K562 (cell line): ENCODE results near the gene DSCAM. TPM values are rescaled to one million over a fixed set of nuclear protein-coding genes. Genes with fewer than 3 reads are reported as not detected.

ENCODE experiments used
- ATAC-seq: fragments of 200-7000 bp; cut with Tn5 transposase; 3 replicates; pipeline ENCODE4 v1.9.1; 2020; ENCODE audit warnings: moderate library complexity
- BruUV-seq: library from RNA; stranded (reverse); fragments of 400-500 nt; replicated peaks from 2 replicates; lab custom pipeline; 2021; lab: Mats Ljungman, UMichigan
- CTCF ChIA-PET: fragments of 300-600 bp; formaldehyde crosslinking; extraction: SDS; loops from one replicate; lab custom pipeline; 2021; ENCODE audit warnings: low intra/inter-chr PET ratio; lab: Yijun Ruan, JAX
- POLR2A ChIA-PET: fragments of 300-600, 350-650 bp; sonication (Branson Sonifier 250); formaldehyde crosslinking; extraction: SDS; loops from one replicate; lab custom pipeline; 2021; ENCODE audit warnings: antibody characterized with exemption, inconsistent platforms; lab: Yijun Ruan, JAX
- DNase-seq, 4 experiments: peaks; one replicate each; pipeline versions ENCODE4 v3.0.0 to v3.0.0-alpha.2; 2011 to 2018; ENCODE audit warnings: low spot score in 3 of 4, mixed read lengths in 3 of 4; ENCODE audit errors: extremely low read depth in 1 of 4
- FAIRE-seq: peaks from 2 replicates; lab custom pipeline; 2011; peaks lifted over from hg19 to GRCh38; lab: Jason Lieb, UNC
- H2AFZ ChIP-seq: 2 replicates; pipeline ENCODE4 v1.6.0; 2011; ENCODE audit warnings: low read depth, low read length, control low read depth, inconsistent platforms
- H3K27ac ChIP-seq: fragments of 200-600 bp; 3 replicates; pipeline ENCODE4 v1.8.0; 2011; ENCODE audit warnings: low read depth, mild to moderate bottlenecking, control low read depth, inconsistent platforms, low read length, moderate library complexity, mixed read lengths; ENCODE audit errors: extremely low read depth
- H3K27me3 ChIP-seq, 2 experiments: fragments of 300-600 bp in 1 of 2; 2 replicates in 1 of 2; 3 replicates in 1 of 2; pipeline versions ENCODE4 v1.6.0 to v1.8.0; 2011; ENCODE audit warnings: inconsistent platforms in 2 of 2, low read length in 2 of 2, mild to moderate bottlenecking in 1 of 2, mixed read lengths in 1 of 2, moderate library complexity in 1 of 2; ENCODE audit not compliant: control insufficient read depth in 2 of 2, insufficient read depth in 2 of 2
- H3K36me3 ChIP-seq: fragments of 300-600 bp; 3 replicates; pipeline ENCODE4 v1.8.0; 2011; ENCODE audit warnings: mild to moderate bottlenecking, low read length, inconsistent platforms; ENCODE audit not compliant: control insufficient read depth, insufficient read depth
- H3K4me1 ChIP-seq, 2 experiments: fragments of 200-600 bp in 1 of 2; replicated peaks in 1 of 2; 2 replicates in 1 of 2; 3 replicates in 1 of 2; pipeline versions ENCODE4 v1.5.1 to v1.8.0; 2011; ENCODE audit warnings: inconsistent platforms in 2 of 2, low read length in 2 of 2, mild to moderate bottlenecking in 1 of 2, mixed read lengths in 1 of 2, moderate library complexity in 1 of 2; ENCODE audit not compliant: control insufficient read depth in 2 of 2, insufficient read depth in 2 of 2
- H3K4me2 ChIP-seq: 2 replicates; pipeline ENCODE4 v1.6.1; 2011; ENCODE audit warnings: low read length, control low read depth, inconsistent platforms, mixed read lengths; ENCODE audit not compliant: insufficient read depth
- H3K4me3 ChIP-seq: fragments of 200-600 bp; sonication (generic), shearing (Covaris generic); 2 replicates; pipeline ENCODE4 v1.5.1; 2016; ENCODE audit warnings: control low read depth, inconsistent platforms
- H3K79me2 ChIP-seq: fragments of 200-600 bp; 3 replicates; pipeline ENCODE4 v1.8.0; 2011; ENCODE audit warnings: low read length, inconsistent platforms; ENCODE audit not compliant: control insufficient read depth, insufficient read depth
- H3K9ac ChIP-seq, 2 experiments: 2 replicates each; pipeline versions ENCODE4 v1.6.0 to v1.6.1; 2011; ENCODE audit warnings: low read depth in 2 of 2, low read length in 2 of 2, control low read depth in 1 of 2, inconsistent platforms in 1 of 2, mild to moderate bottlenecking in 1 of 2, mixed read lengths in 1 of 2; ENCODE audit not compliant: insufficient read depth in 1 of 2
- H3K9me1 ChIP-seq: one replicate; pipeline ENCODE4 v1.6.0; 2011; ENCODE audit warnings: inconsistent platforms, mild to moderate bottlenecking, low read length, moderate library complexity; ENCODE audit not compliant: control insufficient read depth, insufficient read depth
- H3K9me3 ChIP-seq: replicated peaks from 2 replicates; pipeline ENCODE4 v1.5.1; 2011; ENCODE audit warnings: low read depth, low read length, inconsistent platforms; ENCODE audit not compliant: control insufficient read depth, insufficient read depth
- H4K20me1 ChIP-seq: replicated peaks from 2 replicates; pipeline ENCODE4 v1.6.1; 2011; ENCODE audit warnings: low read length, inconsistent platforms, mixed read lengths; ENCODE audit not compliant: control insufficient read depth, insufficient read depth
- CHCHD3 ChIP-seq: fragments of 250-450 bp; sonication (Bioruptor Pico); IDR thresholded peaks from 2 replicates; pipeline ENCODE4 v2.1.2; 2022; ENCODE audit warnings: mild to moderate bottlenecking
- E2F3 ChIP-seq: fragments of 250-450 bp; sonication (Bioruptor Pico); IDR thresholded peaks from 2 replicates; pipeline ENCODE4 v1.4.0; 2020; ENCODE audit warnings: mild to moderate bottlenecking
- E2F8 ChIP-seq: fragments of 450-650 bp; IDR thresholded peaks from 2 replicates; pipeline ENCODE4 v1.7.1; 2018; ENCODE audit warnings: mild to moderate bottlenecking, low read depth; ENCODE audit not compliant: partially characterized antibody
- FOSL1 ChIP-seq: fragments of 200-800 bp; sonication (Bioruptor generic); conservative IDR thresholded peaks from 2 replicates; pipeline ENCODE4 v1.6.1; 2016; ENCODE audit warnings: missing genetic modification characterization, missing compliant biosample characterization
- FOXJ3 ChIP-seq: sonication (generic); formaldehyde crosslinking; IDR thresholded peaks from 2 replicates; pipeline ENCODE4 v1.4.0; 2020; ENCODE audit warnings: mild to moderate bottlenecking, missing genetic modification reagents
- KAT7 ChIP-seq: sonication (generic); formaldehyde crosslinking; IDR thresholded peaks from 2 replicates; pipeline ENCODE4 v1.8.0; 2022; ENCODE audit warnings: missing genetic modification reagents, mild to moderate bottlenecking, borderline replicate concordance
- LARP7 ChIP-seq: fragments of 450-650 bp; IDR thresholded peaks from 2 replicates; pipeline ENCODE4 v1.6.1; 2016
- MEF2D ChIP-seq: conservative IDR thresholded peaks from 2 replicates; pipeline ENCODE4 v1.6.1; 2016; ENCODE audit warnings: low read depth, missing genetic modification characterization, missing compliant biosample characterization
- NFXL1 ChIP-seq: fragments of 450-650 bp; formaldehyde crosslinking; IDR thresholded peaks from 2 replicates; pipeline ENCODE4 v1.4.0; 2021; ENCODE audit warnings: mild to moderate bottlenecking
- POLR2H ChIP-seq: IDR thresholded peaks from 2 replicates; pipeline ENCODE4 v1.6.1; 2016; ENCODE audit warnings: missing genetic modification characterization, low read depth, mild to moderate bottlenecking, control low read depth, missing compliant biosample characterization, moderate library complexity
- SETDB1 ChIP-seq: IDR thresholded peaks from one replicate; pipeline ENCODE4 v1.6.1; 2012; ENCODE audit warnings: low read length, control low read depth, inconsistent platforms
- ZNF197 ChIP-seq: fragments of 200-800 bp; sonication (Bioruptor generic); IDR thresholded peaks from 2 replicates; pipeline ENCODE4 v1.6.1; 2016; ENCODE audit warnings: low read depth, missing genetic modification characterization, missing compliant biosample characterization
- ZNF644 ChIP-seq: fragments of 200-800 bp; sonication (Bioruptor generic); IDR thresholded peaks from 2 replicates; pipeline ENCODE4 v1.6.1; 2016; ENCODE audit warnings: low read depth, missing genetic modification characterization, missing compliant biosample characterization
- ZSCAN32 ChIP-seq: fragments of 450-650 bp; formaldehyde crosslinking; IDR thresholded peaks from 2 replicates; pipeline ENCODE4 v1.4.0; 2020; ENCODE audit warnings: mild to moderate bottlenecking, moderate library complexity
- WGBS: fragments of 100-300 bp; shearing (Covaris generic); methylation state at CpG from one replicate; pipeline ENCODE4 v1.1.6; 2016; ENCODE audit warnings: low coverage, mixed read lengths; ENCODE audit not compliant: insufficient coverage; ENCODE audit errors: missing lambda C conversion rate; 5-methylcytosine and 5-hydroxymethylcytosine counted together
- in situ Hi-C: fragments of 300-500 bp; cut with MboI; formaldehyde crosslinking; loops from 4 replicates; pipeline ENCODE4 v1.15.0; 2018; ENCODE audit warnings: inconsistent platforms, mixed read lengths
- intact Hi-C: fragments of 100-400 bp; cut with micrococcal nuclease; formaldehyde crosslinking; loops from 2 replicates; pipeline ENCODE4 v1.14.2; 2022
- polyA plus RNA-seq, 8 experiments: library from polyadenylated mRNA; depleted of rRNA in 4 of 8; stranded (reverse) in 5 of 8; unstranded in 3 of 8; fragments of >200 nt; fragmentation: Nextera tagmentation in 2 of 8; fragmentation: Illumina TruSeq in 1 of 8; extraction: Ambion mirVana in 2 of 8; extraction: Trizol in 1 of 8; gene quantifications; 2 replicates each; pipeline versions ENCODE4 v1.2.1 to v1.2.3, GENCODE V29; 2011 to 2014; ENCODE audit warnings: inconsistent platforms in 1 of 8, missing spikeins in 1 of 8
- total RNA-seq, 7 experiments: library from RNA; depleted of rRNA in 6 of 7; stranded (reverse); fragments of >200 nt in 6 of 7; fragmentation: Illumina TruSeq in 2 of 7; extraction: Trizol in 2 of 7; gene quantifications; 2 replicates each; pipeline versions ENCODE4 v1.2.1 to v1.2.3, GENCODE V29; 2011 to 2021; ENCODE audit warnings: low replicate concordance in 1 of 7
- TF ChIP-seq, protein P1 (sequence below): sonication (generic); formaldehyde crosslinking; IDR thresholded peaks from 2 replicates; pipeline ENCODE4 v1.8.1; 2023; ENCODE audit warnings: mild to moderate bottlenecking, missing genetic modification reagents, moderate library complexity

Gene DSCAM
- total and polyA plus RNA-seq, 9 of the 15 experiments (the other 6 are each of a cell fraction or from before 2014, with no cell fraction given) = not detected

GRCh38 chr21:40757366-40757765 is 89.6 kb downstream of the DSCAM start:
- Histone ChIP-seq H3K9me1 (no peaks in the 10 kb centered on the region), H3K4me1 (no peaks in the 10 kb centered on the region), H3K79me2 (no peaks in the 10 kb centered on the region), H3K27me3 (no peaks in the 10 kb centered on the region), H3K4me2 (no peak overlapping the region), H4K20me1 (no peaks in the 10 kb centered on the region), H3K9ac (no peak overlapping the region), H3K36me3 (no peaks in the 10 kb centered on the region), H3K4me3 (no peak overlapping the region), H2AFZ (no peak overlapping the region), H3K9me3 (no peaks in the 10 kb centered on the region; the same call in 1 of the 2 replicates), H3K27ac (no peak overlapping the region)
- FAIRE-seq (no peak), DNase-seq (no peak), ATAC-seq (no peak)
- intact Hi-C loops (no loop called here), in situ Hi-C loops (no loop called here)
- POLR2A ChIA-PET = no interaction called here
- TF ChIP-seq POLR2H (tag) (no peak), E2F3 (CRISPR knock-in tag) (no peak), NFXL1 (CRISPR knock-in tag) (no peak)
- BruUV-seq = no TSS peak
- CTCF ChIA-PET = no interaction called here
- WGBS = 0% methylated on average over 3 of the region's 3 CpGs

- intact Hi-C loops = no loop called here
- Histone ChIP-seq H3K9me1 (no peaks in the 10 kb centered on the region), H3K27me3 (no peaks in the 10 kb centered on the region), H3K4me1 (no peaks in the 10 kb centered on the region), H4K20me1 (no peaks in the 10 kb centered on the region), H3K9me3 (no peaks in the 10 kb centered on the region; the same call in 1 of the 2 replicates), H3K27ac (no peak overlapping the region), H3K9ac (no peak overlapping the region), H3K4me3 (no peak overlapping the region), H3K79me2 (no peaks in the 10 kb centered on the region), H3K4me2 (no peak overlapping the region), H3K36me3 (no peaks in the 10 kb centered on the region), H2AFZ (no peak overlapping the region)
- CTCF ChIA-PET = no interaction called here
- in situ Hi-C loops = no loop called here
- DNase-seq (no peak), FAIRE-seq (no peak), ATAC-seq (no peak)
- WGBS = 0% methylated on average over 5 of the region's 5 CpGs
- POLR2A ChIA-PET = no interaction called here
- no TSS peak for BruUV-seq
- TF ChIP-seq SETDB1 (no peak), E2F8 (no peak), LARP7 (no peak), CHCHD3 (CRISPR knock-in tag) (no peak), ZSCAN32 (CRISPR knock-in tag) (no peak), MEF2D (tag) (no peak), KAT7 (CRISPR knock-in tag) (no peak), FOXJ3 (no peak), ZNF644 (tag) (no peak), FOSL1 (no peak), ZNF197 (CRISPR knock-in tag) (no peak)
- TF ChIP-seq, protein P1, sequence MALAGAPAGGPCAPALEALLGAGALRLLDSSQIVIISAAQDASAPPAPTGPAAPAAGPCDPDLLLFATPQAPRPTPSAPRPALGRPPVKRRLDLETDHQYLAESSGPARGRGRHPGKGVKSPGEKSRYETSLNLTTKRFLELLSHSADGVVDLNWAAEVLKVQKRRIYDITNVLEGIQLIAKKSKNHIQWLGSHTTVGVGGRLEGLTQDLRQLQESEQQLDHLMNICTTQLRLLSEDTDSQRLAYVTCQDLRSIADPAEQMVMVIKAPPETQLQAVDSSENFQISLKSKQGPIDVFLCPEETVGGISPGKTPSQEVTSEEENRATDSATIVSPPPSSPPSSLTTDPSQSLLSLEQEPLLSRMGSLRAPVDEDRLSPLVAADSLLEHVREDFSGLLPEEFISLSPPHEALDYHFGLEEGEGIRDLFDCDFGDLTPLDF (CRISPR knock-in tag) = no peak
Observed at GRCh38 chr21:40754466-40754865, 92.5 kb downstream of the DSCAM start.
